GM12878 (cell line): Measurements from ENCODE around the gene SCYL3.

Experiments
- CTCF ChIP-seq, 3 experiments: IDR thresholded peaks in 2 of 3; conservative IDR thresholded peaks in 1 of 3; 2 replicates each; pipeline ENCODE4 v1.5.1; 2011; ENCODE audit warnings: low read depth in 3 of 3, low read length in 3 of 3, mild to moderate bottlenecking in 3 of 3, control low read depth in 2 of 3, moderate library complexity in 2 of 3, inconsistent platforms in 1 of 3, mixed read lengths in 1 of 3; ENCODE audit not compliant: control insufficient read depth in 2 of 3, insufficient read depth in 1 of 3; ENCODE audit errors: extremely low read depth in 1 of 3
- ETV6 ChIP-seq, 2 experiments: fragments of 450-650 bp in 1 of 2; IDR thresholded peaks in 1 of 2; conservative IDR thresholded peaks in 1 of 2; 2 replicates each; pipeline ENCODE4 v1.6.1; 2014; ENCODE audit warnings: antibody characterized with exemption in 1 of 2, borderline replicate concordance in 1 of 2, low read depth in 1 of 2, mild to moderate bottlenecking in 1 of 2, moderate library complexity in 1 of 2
- EZH2 ChIP-seq: IDR thresholded peaks from 2 replicates; pipeline ENCODE4 v1.6.1; 2012; ENCODE audit warnings: low read depth, mild to moderate bottlenecking, control low read depth, inconsistent platforms, low read length, borderline replicate concordance; ENCODE audit not compliant: control insufficient read depth
- MLLT1 ChIP-seq: fragments of 450-650 bp; IDR thresholded peaks from 2 replicates; pipeline ENCODE4 v1.6.1; 2016; ENCODE audit warnings: mild to moderate bottlenecking
- NKRF ChIP-seq: fragments of 450-650 bp; conservative IDR thresholded peaks from 2 replicates; pipeline ENCODE4 v1.6.1; 2017; ENCODE audit warnings: mild to moderate bottlenecking, moderate library complexity
- PBX3 ChIP-seq: IDR thresholded peaks from 2 replicates; pipeline ENCODE4 v1.6.1; 2011; ENCODE audit warnings: mild to moderate bottlenecking, low read depth, low read length, moderate library complexity; ENCODE audit not compliant: insufficient replicate concordance
- REST ChIP-seq: IDR thresholded peaks from 2 replicates; pipeline ENCODE4 v1.6.1; 2012; ENCODE audit warnings: mild to moderate bottlenecking, low read depth, low read length
- SREBF2 ChIP-seq: IDR thresholded peaks from 2 replicates; pipeline ENCODE4 v1.6.1; 2012; ENCODE audit warnings: mild to moderate bottlenecking, low read length

GRCh38 chr1:169884634-169885033 is 9.1 kb downstream of the SCYL3 start:
- no peak for TF ChIP-seq CTCF (IDR thresholded peaks at IDR 0.05 in 2 of 3, conservative IDR thresholded peaks at IDR 0.05 in 1 of 3; ENCODE audit: control insufficient read depth in 2 of 3, extremely low read depth in 1 of 3, insufficient read depth in 1 of 3, low read depth in 3 of 3, low read length in 3 of 3)
- no peak for TF ChIP-seq REST
- no peak for TF ChIP-seq SREBF2
- TF ChIP-seq EZH2 = no peak
- no peak for TF ChIP-seq ETV6 (conservative IDR thresholded peaks at IDR 0.05 in 1 of 2, IDR thresholded peaks at IDR 0.05 in 1 of 2; ENCODE audit: borderline replicate concordance in 1 of 2, low read depth in 1 of 2)
- TF ChIP-seq PBX3 = no peak
- TF ChIP-seq MLLT1 = no peak
- no peak for TF ChIP-seq NKRF
